Measurements from ENCODE around the gene KLHDC1. TPM values are rescaled to one million over a fixed set of nuclear protein-coding genes. Genes with fewer than 3 reads are reported as not detected.
A peak's percentile ranks its signal among the peaks of the same experiment; 100 is the strongest.

KLHDC1 gene
- 0.48 to 0.54 TPM (median 0.50 TPM) in 3 replicates for polyA plus RNA-seq
- 0.34 TPM for polyA plus RNA-seq (2011; ENCODE audit: low read depth)
- 0.12 and 0.21 TPM in 2 replicates for polyA plus RNA-seq (2011; cell fraction: cytosol; rRNA removed)
- 0.85 and 1.1 TPM in 2 replicates for polyA plus RNA-seq (2011; cell fraction: nucleus; rRNA removed)
- 0.28 and 0.51 TPM in 2 replicates for polyA plus RNA-seq (2012; ENCODE audit: low replicate concordance)
- 0.29 to 1.8 TPM in 2 of 3 replicates, not detected in the other for polyA minus RNA-seq
- polyA minus RNA-seq (2011; cell fraction: cytosol; rRNA and poly(A)+ RNA removed) = not detected
- polyA minus RNA-seq (2011; cell fraction: nucleus; rRNA and poly(A)+ RNA removed) = 0.62 TPM in 1 of 2 replicates, not detected in the other

DNA sequence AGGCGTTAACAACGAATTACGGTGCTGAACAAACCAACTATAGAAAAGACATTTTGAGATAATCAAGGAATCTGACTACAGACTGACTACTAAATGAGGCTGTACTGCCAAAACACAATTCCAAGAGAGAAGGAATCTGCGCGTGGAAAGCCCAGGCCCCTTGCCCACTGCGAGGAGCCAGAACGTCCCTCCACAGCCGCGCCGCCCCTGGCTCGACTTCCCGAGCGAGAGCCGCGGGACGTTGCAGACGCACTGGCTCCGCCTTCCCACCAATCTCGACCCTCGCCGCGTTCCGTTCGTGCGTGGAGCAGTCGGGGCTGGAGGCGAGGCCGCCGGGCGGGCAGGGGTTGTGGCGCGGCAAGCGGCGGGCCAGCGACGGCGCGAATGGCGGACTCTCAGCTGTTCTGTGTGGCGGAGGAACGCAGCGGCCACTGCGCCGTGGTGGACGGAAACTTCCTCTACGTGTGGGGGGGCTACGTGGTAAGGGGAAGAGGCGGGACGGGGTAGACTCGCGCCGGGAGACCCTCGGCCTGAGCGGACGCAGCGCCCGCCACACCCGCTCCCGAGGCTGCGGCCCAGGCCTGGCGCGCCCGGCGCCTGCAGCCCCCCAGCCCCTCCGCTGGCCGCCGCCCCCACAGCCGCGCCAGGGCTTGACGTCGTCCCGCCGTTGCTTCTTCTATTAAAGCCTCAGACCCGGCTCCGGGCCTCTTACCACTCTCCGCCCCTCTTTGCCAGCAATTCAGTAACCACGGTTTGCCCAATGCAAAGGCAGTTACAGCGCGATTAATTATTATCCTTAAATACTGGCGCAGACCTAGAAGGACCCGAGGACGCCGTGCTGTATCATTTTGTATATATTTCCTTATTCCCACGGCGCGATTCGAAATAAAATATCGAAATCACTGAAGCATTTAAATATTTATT lies at the start of gene KLHDC1:
Gene KLHDC1, plus strand, starts transcription at position 310 of the 924 bp plus-strand sequence. Its CDS starts 75 bp downstream, at position 385.
- H3K4me1 ChIP-seq (ENCODE audit: control insufficient read depth, extremely low read depth, insufficient read depth, low read length) = peaks cover 11% of the 10 kb centered on the region
- peak within 1 kb of the TSS; percentile 63 to 85 (median 73) for H3K4me3 ChIP-seq (ENCODE audit: control insufficient read depth in 2 of 3, extremely low read depth in 1 of 3, insufficient read depth in 2 of 3, low read depth in 1 of 3, low read length in 3 of 3)
- no peaks in the 10 kb centered on the region for H3K79me2 ChIP-seq (ENCODE audit: control insufficient read depth, insufficient read depth, low read length)
- DNase-seq (ENCODE audit: low read depth, low spot score) = no peak
- no peak for TF ChIP-seq EZH2 (IDR thresholded peaks at IDR 0.05; ENCODE audit: low read length)
- TF ChIP-seq CTCF (optimal IDR thresholded peaks at IDR 0.05 in 1 of 3, IDR thresholded peaks at IDR 0.05 in 1 of 3, conservative IDR thresholded peaks at IDR 0.05 in 1 of 3; ENCODE audit: extremely low read depth in 1 of 3, insufficient read depth in 2 of 3, low read length in 3 of 3) = no peak
- H3K9ac ChIP-seq (ENCODE audit: control insufficient read depth, extremely low read depth, insufficient read depth, low read length) = peak within 1 kb of the TSS; percentile 79
- dilution Hi-C loops (cut with MboI; ENCODE audit: extremely low pct_ligation_motif_present, low sequenced_read_pairs) = no loop called here
- FAIRE-seq = no peak
- H2AFZ ChIP-seq (ENCODE audit: control insufficient read depth, low read length) = peak within 1 kb of the TSS; percentile 99
- no peaks in the 10 kb centered on the region for H4K20me1 ChIP-seq (ENCODE audit: control insufficient read depth, extremely low read depth, insufficient read depth, low read length)
- H3K36me3 ChIP-seq (ENCODE audit: control insufficient read depth in 2 of 2, extremely low read depth in 1 of 2, insufficient read depth in 2 of 2, low read length in 2 of 2) = no peaks in the 10 kb centered on the region
- no peaks in the 10 kb centered on the region for H3K27me3 ChIP-seq (ENCODE audit: control insufficient read depth, extremely low read depth, insufficient read depth, low read length)
- peak within 1 kb of the TSS; percentile 71 for H3K27ac ChIP-seq (ENCODE audit: control insufficient read depth, insufficient read depth, low read length)
- H3K9me3 ChIP-seq (ENCODE audit: control insufficient read depth, low read depth, low read length) = no peaks in the 10 kb centered on the region
- peak within 1 kb of the TSS; percentile 92 for H3K4me2 ChIP-seq (ENCODE audit: control insufficient read depth, extremely low read depth, insufficient read depth, low read depth, low read length)
- H3K9me1 ChIP-seq (ENCODE audit: control insufficient read depth, extremely low read depth, insufficient read depth, low read length) = no peaks in the 10 kb centered on the region

- no peak overlapping the region for H2AFZ ChIP-seq (ENCODE audit: control insufficient read depth, low read length)
- no peak overlapping the region for H3K9ac ChIP-seq (ENCODE audit: control insufficient read depth, extremely low read depth, insufficient read depth, low read length)
- peaks cover 0 to 1% of the 10 kb centered on the region in 2 experiments for H3K36me3 ChIP-seq (ENCODE audit: control insufficient read depth in 2 of 2, extremely low read depth in 1 of 2, insufficient read depth in 2 of 2, low read length in 2 of 2)
- no peak for DNase-seq (ENCODE audit: low read depth, low spot score)
- TF ChIP-seq CTCF (optimal IDR thresholded peaks at IDR 0.05 in 1 of 3, IDR thresholded peaks at IDR 0.05 in 1 of 3, conservative IDR thresholded peaks at IDR 0.05 in 1 of 3; ENCODE audit: extremely low read depth in 1 of 3, insufficient read depth in 2 of 3, low read length in 3 of 3) (no peak), EZH2 (IDR thresholded peaks at IDR 0.05; ENCODE audit: low read length) (no peak)
- no peaks in the 10 kb centered on the region for H3K9me1 ChIP-seq (ENCODE audit: control insufficient read depth, extremely low read depth, insufficient read depth, low read length)
- H3K9me3 ChIP-seq (ENCODE audit: control insufficient read depth, low read depth, low read length) = no peaks in the 10 kb centered on the region
- no peaks in the 10 kb centered on the region for H4K20me1 ChIP-seq (ENCODE audit: control insufficient read depth, extremely low read depth, insufficient read depth, low read length)
- dilution Hi-C loops (cut with MboI; ENCODE audit: extremely low pct_ligation_motif_present, low sequenced_read_pairs) = no loop called here
- no peak for FAIRE-seq
- no peaks in the 10 kb centered on the region for H3K79me2 ChIP-seq (ENCODE audit: control insufficient read depth, insufficient read depth, low read length)
- no peaks in the 10 kb centered on the region for H3K27me3 ChIP-seq (ENCODE audit: control insufficient read depth, extremely low read depth, insufficient read depth, low read length)
- no peak overlapping the region for H3K4me3 ChIP-seq (ENCODE audit: control insufficient read depth in 2 of 3, extremely low read depth in 1 of 3, insufficient read depth in 2 of 3, low read depth in 1 of 3, low read length in 3 of 3)
- H3K4me2 ChIP-seq (ENCODE audit: control insufficient read depth, extremely low read depth, insufficient read depth, low read depth, low read length) = no peak overlapping the region
- no peaks in the 10 kb centered on the region for H3K4me1 ChIP-seq (ENCODE audit: control insufficient read depth, extremely low read depth, insufficient read depth, low read length)
- H3K27ac ChIP-seq (ENCODE audit: control insufficient read depth, insufficient read depth, low read length) = no peak overlapping the region
Measured at GRCh38 chr14:49653508-49653907, 39.4 kb upstream of the KLHDC1 start.

Data from keratinocyte (primary cell).